VCaP (cell line): ENCODE data around the gene PIK3CD.

ENCODE experiments used
- H3K27ac ChIP-seq: fragments of 450-650 bp; 2 replicates; pipeline ENCODE4 v1.5.1; 2017
- CTCF ChIP-seq: fragments of 450-650 bp; conservative IDR thresholded peaks from 2 replicates; pipeline ENCODE4 v1.5.1; 2017; ENCODE audit warnings: mild to moderate bottlenecking, moderate library complexity

PIK3CD gene

GRCh38 chr1:9605946-9606455 is 45.5 kb upstream of the PIK3CD start:
- no peak for TF ChIP-seq CTCF
- no peak overlapping the region for H3K27ac ChIP-seq

- H3K27ac ChIP-seq = no peak overlapping the region
- no peak for TF ChIP-seq CTCF
These were observed 45.1 kb upstream of the PIK3CD start for GRCh38 chr1:9606458-9606857.

GRCh38 chr1:9606948-9607347 is 44.6 kb upstream of the PIK3CD start:
- TF ChIP-seq CTCF = no peak

GRCh38 chr1:9607352-9607751 is 44.2 kb upstream of the PIK3CD start:
- no peak for TF ChIP-seq CTCF
- no peak overlapping the region for H3K27ac ChIP-seq

More at GRCh38 chr1:9606948-9607347, 44.6 kb upstream of the PIK3CD start:
- H3K27ac ChIP-seq = no peak overlapping the region

- TF ChIP-seq CTCF = no peak
- no peak overlapping the region for H3K27ac ChIP-seq
These were observed 41.5 kb upstream of the PIK3CD start for GRCh38 chr1:9609998-9610397.

- H3K27ac ChIP-seq = no peak overlapping the region
- no peak for TF ChIP-seq CTCF
These were observed 41.0 kb upstream of the PIK3CD start for GRCh38 chr1:9610548-9610947.

- no peak overlapping the region for H3K27ac ChIP-seq
- no peak for TF ChIP-seq CTCF
These were observed 39.8 kb upstream of the PIK3CD start for GRCh38 chr1:9611716-9612115.
